Activated CD4-positive, CD25-positive, alpha-beta regulatory T cell (primary cell): ENCODE measurements around the gene PDCD5.
A peak's percentile ranks its signal among the peaks of the same experiment; 100 is the strongest.
"Not testable (repeated sequence)": the region's sequence is repeated elsewhere in the genome, so short reads cannot be mapped to it uniquely, and the experiment has no call there.

Source experiments
- DNase-seq, 4 experiments: peaks; one replicate each; lab custom pipeline; 2025; lab: John Stamatoyannopoulos, UW

Gene PDCD5

DNA sequence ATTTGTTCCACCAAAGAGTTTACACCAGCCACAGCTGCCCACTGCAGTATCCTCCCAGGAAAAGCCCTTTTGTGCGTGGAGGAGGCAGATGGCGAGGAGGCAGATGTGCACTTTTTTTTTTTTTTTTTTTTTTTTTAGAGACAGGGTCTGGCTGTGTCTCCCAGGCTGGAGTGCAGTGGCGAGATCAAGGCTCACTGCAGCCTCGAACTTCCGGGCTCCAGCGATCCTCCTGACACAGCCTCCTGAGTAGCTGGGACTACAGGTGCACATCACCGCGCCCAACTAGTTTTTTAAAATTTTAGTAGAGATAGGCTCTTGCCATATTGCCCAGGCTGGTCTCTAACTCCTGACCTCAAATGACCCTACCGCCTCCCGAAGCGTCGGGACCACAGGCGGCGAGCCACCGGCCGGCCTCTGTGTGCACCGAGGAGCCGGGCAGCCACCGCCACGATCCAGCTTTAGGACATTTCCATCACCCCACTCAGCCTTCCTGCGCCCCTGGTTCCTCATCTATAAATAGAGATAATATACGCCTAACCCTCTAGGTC lies 563 bp upstream of the PDCD5 start:
- DNase-seq: no peak

DNA sequence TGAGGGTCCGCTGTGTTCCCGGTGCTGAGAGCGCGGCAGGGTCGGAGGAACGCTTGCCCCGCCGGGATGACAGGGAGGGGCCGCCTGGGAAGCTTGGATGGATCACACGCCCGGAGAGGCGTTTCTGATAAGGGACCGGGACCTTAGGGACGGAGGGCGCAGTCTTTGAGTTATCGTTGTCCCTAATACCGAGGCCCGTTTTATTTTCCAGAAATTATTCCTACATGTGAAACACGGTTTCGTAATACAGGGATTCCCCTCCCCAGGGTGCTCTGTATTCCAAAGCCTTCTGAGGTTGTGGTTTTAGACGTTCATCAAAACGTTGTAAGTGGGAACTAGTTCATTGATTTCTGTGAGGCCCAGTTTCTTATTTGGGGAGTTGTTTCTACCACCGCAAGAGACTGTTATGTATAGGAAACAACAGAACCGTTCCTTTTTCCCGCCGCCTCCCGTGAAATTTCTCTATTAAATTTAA lies 752 bp downstream of the PDCD5 start:
- no peak for DNase-seq

DNA sequence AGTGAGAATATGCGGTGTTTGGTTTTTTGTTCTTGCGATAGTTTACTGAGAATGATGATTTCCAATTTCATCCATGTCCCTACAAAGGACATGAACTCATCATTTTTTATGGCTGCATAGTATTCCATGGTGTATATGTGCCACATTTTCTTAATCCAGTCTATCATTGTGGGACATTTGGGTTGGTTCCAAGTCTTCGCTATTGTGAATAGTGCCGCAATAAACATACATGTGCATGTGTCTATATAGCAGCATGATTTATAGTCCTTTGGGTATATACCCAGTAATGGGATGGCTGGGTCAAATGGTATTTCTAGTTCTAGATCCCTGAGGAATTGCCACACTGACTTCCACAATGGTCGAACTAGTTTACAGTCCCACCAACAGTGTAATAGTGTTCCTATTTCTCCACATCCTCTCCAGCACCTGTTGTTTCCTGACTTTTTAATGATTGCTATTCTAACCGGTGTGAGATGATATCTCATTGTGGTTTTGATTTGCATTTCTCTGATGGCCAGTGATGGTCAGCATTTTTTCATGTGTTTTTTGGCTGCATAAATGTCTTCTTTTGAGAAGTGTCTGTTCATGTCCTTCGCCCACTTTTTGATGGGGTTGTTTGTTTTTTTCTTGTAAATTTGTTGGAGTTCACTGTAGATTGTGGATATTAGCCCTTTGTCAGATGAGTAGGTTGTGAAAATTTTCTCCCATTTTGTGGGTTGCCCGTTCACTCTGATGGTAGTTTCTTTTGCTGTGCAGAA lies 6.9 kb downstream of the PDCD5 start:
- DNase-seq: not testable (repeated sequence)

DNA sequence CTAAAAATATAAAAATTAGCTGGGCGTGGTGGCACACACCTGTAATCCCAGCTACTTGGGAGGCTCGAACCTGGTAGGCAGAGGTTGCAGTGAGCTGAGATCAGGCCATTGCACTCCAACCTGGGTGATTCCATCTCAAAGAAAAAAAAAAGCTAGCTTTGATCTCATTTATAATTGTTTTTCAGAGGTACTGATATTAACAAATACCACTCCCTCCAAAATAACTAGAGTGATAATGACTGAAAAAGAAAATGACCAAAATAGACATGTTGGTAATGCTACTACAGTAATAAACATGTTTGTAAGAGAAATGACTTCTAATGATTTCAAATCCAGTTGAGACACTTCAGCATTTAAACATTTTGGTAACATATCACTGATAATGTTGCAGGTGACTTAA lies 13.0 kb downstream of the PDCD5 start:
- no peak for DNase-seq

DNA sequence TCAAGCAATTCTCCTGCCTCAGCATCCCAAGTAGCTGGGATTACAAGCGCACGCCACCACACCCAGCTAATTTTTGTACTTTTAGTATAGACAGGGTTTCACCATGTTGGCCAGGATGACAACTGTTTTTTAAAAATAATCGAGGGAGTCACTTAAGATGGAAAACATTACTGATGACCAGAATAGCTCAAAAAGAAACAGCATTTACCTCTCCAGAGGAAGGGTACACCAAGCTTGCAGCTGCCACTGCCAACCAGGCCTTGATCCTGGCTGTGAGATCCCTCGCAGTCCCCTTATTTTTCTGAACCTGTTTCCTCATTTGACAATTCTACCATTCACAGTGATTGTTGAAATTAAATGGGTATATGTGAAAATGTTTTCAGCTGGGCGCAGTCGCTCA lies 14.5 kb downstream of the PDCD5 start:
- DNase-seq: no peak

DNA sequence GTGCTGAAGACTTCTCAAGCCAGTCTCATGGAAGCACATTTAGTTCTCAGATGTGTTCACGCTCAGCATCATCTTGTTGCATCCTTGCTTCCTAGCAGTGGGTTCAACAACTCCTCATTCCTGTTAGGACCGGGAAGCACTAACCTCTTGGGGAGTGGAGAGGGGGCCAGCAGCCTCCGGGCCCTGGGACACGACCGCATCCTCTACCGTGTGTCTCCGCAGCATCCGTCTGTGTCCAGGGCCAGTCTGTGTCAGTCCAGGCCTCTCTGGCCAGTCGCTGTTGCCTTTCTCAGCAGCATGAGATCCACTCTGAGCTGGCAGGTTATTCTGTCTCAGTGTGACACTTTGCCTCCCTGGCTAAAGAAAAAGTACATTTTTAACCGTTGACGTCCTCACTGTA lies 17.0 kb downstream of the PDCD5 start:
- DNase-seq: no peak

DNA sequence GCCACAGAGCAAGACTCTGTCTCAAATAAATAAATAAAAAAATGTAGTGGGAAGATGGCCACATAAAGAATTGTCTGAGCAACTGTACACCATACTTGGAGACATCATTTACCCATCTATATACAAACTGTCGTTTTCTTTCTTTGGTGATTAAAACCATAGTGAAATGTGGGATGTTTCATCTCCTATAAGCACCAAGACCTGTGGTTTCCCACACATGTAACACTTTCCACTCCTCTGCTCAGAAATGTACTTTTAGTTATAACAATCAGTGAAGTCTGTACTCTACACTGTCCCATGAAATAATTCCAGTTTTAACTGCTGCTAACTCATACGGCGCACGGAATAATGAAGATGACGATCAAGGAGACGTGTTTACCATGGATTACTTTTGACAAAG lies 18.3 kb downstream of the PDCD5 start:
- no peak for DNase-seq

DNA sequence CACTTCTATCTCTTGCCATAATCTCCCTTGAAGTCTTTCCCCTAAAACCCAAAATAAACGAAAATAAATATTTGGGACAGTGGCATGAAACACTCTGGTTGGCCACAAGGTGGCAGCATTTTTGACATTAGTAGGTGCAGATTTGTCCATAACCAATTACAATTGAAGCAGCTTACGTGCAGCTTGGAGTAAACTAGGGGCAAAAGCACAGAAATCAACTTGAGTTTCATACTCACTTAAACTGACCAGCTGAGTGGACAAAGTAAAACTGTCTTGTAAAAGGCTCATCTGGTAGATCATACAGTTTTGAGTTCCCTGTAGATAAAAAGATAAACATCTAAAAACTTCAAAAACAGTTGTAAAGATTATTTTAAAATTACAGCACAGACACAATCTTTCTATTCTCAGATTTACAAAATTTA lies 18.8 kb downstream of the PDCD5 start:
- DNase-seq: peak in 3 of 4 experiments; percentile 4 to 27 (median 17)

DNA sequence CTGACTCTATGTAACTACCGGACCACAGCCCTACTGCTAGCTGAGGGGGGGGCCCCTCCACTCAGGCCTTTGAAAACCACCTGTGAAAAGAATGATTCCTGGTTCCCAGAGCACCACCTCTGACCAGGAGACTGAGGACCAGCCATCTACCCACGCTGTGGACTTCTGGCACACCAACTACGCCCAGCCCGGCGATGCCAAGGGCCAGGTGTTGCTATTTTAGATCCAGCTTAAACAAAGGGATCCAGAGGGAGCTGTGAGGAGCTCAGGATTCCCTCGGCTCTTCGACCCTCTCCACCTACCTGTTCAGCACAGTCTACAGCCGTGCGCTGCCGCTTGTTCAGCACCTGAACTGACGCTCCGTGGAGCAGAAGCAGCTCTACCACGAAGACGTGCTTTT lies 23.0 kb downstream of the PDCD5 start:
- DNase-seq: no peak

DNA sequence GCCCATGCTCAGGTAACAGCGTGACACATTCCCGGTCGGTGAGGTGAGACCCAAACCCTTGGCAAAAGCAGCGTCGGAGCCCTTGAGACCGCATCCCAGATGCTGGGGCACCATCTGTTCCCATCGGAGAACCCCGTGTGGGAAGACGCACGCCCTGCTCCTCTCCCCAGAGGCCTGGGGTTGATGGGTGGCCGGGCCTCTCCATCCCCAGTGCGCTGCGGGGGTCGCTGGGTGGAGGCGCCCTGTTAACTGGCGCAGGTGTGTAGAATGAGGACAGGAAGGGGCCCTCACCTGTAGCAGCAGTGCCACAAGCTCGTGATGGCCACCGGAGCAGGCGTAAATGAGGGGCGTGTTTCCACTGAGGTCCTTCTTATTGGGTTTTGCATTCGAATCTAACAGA lies 24.6 kb downstream of the PDCD5 start:
- DNase-seq: no peak

DNA sequence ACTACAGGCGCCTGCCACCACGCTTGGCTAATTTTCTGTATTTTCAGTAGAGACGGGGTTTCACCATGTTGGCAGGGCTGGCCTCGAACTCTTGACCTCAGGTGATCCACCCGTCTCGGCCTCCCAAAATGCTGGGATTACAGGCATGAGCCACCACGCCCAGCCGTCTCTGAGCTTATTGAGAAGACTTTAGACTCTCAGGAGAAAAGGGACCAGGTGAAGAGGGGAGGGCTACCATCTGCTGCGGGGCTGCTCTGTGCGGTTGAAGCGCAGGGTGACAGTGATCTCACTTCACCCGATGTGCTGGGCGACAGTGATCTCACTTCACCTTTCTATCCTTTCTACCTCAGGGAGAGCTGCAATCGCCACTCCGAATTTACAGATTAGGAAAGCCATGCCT lies 25.3 kb downstream of the PDCD5 start:
- DNase-seq: no peak

DNA sequence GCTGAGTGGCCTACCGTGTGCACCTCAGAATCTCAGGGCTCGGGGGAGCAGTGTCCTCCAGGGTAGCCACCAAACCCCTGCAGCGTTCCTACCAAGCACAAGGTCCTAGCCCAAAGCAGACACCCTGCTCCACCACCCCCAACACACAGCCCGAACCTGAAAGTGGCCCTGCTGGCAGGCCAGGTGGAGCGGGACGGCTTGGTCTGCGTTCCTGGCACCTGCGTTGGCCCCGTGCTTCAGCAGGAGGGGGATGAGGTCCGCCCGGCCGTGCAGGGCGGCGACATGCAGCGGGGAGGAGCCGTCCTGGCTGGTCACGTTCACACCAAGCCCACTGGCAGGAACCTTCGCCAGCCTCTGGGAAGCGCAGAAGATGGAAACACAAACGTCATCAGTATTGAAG lies 26.5 kb downstream of the PDCD5 start:
- DNase-seq: no peak

DNA sequence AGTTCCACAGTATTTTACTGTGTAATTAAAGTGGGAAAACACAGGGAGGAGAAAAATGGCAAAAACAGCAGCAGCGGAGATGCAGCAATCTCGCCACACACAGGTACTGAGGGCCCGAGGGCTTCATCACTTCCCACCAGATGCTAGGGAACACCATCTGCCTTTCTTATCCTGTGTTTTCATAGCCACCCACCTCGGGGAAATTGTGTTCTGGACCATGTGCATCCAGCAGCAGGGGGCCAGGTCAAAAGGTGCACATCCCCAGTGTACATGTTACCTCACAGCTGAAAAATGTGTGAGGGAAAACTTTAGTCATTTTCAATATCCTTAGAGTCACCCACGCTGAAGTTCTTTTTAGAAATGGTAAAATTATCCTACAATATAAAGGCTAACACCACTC lies 30.2 kb downstream of the PDCD5 start:
- no peak for DNase-seq

DNA sequence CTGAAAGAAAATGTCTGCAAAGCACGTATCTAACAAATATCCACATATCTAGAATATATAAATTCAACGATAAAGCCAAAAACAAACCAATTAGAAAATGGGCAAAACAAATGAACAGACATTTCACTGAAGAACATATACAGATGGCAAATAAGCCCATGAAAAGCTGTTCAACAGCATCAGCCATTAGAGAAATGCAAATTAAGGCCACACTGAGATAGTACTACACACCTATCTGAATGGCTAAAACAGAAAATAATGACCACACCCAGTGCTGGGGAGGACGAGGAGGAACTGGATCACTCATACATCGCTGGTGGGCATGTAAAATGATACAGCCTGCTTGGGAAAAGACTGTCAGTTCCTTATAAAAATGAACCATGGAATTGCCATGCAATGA lies 32.0 kb downstream of the PDCD5 start:
- no peak for DNase-seq

DNA sequence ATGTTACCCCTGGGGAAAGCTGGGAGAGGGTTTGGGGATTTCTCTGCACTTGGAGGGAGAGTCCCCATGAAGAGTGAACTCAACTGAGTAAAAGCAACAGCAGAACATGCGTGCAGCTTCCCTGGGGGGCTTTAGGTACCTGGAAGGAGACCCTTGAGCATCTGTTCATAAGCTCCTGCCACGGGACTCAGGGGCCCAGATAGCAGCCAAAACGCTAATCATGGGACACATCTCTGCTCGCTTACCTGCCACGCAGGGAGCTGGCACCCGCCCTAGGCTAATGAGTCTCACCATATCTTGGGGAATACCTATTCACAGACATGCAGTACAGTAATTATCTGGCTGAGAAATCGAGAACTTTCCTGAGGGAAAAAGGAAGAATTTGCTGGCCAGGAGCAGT lies 33.9 kb downstream of the PDCD5 start:
- no peak for DNase-seq

DNA sequence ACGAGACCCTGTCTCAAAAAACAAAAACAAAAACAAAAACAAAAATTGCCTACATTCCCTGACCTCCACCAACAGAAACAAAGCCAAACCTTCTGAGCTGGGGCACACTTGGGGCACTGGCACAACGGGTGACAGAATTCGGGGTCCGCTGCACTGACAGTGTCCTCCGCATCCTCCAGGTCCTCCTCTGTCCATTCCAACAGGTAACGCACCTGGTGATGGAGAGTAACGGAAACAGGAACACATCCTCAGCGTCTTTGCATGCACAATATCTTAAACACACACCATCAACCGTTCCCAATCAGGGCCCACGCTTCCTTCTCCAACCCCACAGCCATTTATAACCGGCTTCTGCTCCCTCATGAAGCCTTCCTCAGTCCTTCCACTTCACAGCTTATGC lies 34.6 kb downstream of the PDCD5 start:
- DNase-seq: no peak

DNA sequence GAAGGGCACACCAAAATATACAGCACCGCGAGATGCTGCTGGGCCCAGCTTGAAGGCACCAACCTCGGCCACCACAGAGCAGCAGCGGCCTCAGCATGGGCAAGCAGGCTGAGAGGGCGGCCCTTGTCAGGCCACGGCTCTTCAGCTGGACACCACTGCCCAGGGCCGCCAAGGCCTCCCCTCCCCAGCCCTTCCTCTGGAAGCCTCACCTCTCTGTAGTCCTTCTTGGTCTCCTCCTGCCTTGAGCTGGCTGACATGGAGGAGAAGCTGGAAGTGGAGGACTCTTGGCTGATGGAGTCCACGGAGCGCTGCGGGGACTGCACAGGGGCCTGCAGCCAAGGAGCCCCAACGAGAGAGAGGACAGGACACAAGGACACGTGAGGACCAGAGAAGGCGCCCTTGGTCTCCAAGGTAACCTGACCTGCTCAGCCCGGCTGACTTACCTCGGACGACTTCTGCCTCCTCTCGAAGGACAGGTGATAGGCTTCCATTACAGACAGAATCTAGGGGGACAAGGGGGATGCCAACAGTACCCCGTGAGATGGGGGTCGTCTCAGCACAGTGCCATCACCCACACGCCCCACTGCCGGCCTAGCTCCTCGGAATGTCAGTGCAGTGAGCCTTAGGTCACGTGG lies 38.2 kb downstream of the PDCD5 start:
- DNase-seq: no peak

DNA sequence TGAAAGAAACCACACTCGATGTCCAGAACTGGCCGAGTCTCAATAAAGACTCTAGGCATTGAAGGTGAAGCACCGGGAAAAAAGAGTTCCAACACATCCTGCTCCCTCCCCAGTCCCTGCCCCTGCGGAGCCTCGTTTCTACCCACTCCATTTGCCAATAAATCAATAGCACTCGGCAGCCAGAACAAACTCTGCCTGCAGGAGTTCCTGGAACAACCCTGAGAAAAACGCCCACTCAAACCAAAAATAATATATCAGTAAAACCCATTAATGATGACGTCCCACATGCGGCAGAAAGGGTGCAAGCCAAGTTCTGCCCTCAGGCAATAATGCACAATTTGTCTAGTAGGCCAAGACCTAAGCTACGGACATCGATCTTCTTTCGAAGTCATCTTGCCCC lies 41.0 kb downstream of the PDCD5 start:
- DNase-seq: no peak

DNA sequence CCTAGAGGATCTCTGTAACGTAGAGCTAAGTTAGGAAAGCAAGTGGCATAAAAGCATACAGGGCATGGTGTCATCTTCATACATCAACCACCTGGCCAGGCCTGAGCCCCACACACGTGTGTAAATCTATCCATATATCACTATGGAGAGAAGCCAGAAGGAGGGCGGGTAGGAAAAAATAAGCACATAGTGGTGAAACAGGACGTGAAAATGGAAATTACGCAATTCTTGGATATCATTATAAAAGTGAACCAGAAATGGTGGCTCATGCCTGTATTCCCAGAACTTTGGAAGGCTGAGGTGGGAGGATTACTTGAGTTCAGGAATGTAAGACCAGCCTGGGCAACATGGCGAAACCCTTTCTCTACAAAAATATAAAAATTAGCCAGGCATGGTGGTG lies 43.4 kb downstream of the PDCD5 start:
- DNase-seq: no peak

DNA sequence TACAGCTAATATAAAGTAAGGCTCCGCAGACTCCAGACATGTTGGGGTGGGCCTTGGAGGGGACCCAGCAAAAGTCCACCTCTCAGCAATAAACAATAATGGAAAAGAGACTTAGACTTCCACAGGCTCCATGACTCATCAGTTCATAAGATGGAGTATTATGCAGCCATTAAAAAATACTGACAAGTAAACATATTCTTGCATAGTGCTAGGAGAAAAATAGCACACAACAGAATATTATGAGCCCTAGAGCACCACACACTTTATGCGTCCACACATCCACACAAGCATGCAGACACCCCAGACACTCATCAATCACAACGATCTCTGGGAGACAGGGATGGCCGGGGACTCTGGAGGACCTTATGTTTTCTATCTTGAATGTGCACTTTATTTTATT lies 46.0 kb downstream of the PDCD5 start:
- DNase-seq: no peak

DNA sequence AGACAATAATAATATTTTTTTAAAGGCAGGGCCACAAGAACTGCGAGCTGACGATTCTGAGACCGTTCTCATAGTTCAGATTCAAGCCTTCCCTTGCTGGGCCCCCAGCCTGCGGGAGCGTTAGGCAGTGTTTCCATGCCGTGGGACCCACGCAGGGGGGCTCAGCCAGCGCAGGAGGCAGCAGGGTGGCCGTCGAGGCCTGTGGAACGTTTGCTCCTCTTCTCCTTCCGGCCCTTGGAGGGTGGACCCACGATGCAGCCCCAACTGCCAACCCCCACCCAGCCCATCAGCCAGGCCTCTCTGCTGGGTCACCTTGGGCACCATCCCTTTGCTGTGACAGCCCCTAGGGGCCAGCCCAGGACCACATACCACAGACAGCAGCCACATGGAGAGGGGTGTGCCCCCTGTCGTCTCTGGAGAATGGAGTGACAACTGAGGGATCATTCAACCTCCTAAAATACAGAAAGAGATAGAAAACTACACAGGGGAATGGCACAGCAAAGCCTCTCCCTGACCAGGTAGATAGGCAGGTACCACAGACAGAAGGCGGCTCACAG lies 46.8 kb downstream of the PDCD5 start:
- DNase-seq: no peak

DNA sequence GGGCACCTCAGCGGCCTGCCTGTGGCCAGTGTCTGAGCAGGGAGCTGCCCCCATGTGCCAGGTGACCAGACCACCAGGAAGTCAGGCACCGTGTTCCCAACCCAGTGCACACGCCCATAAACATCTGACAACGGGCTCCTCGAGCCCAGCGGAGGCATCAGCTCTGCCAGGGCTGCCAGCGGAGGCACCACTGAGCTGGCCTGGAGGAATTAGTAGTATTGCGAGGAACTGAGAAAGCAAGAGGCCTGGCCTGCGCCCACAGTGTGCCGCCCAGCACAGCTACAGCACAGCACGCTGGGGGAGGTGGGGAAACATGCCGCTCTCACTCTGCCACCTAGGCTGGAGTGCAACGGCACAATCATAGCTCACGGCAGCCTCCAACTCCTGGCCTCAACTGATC lies 49.3 kb downstream of the PDCD5 start:
- no peak for DNase-seq

DNA sequence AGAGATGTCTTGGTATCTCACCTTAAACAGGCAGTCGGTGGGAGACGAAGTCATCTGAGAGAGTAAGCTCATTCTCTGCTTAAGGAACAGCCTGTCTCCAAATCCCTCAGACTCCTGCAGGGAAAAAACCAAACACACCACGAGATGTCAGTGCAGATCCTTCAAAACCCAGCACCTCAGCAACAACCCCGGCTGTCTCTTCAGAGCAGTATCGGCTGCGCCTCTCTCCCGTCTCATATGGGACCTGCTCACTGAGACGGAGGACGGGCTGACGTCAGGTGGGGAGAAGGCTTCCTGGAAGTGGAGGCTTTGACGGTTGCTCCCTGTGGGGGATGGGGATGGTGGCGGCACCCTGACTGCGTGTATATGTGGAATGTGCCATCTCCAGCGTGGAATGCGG lies 50.4 kb downstream of the PDCD5 start:
- no peak for DNase-seq
